ENCODE measurements around the gene SHB. TPM values are rescaled to one million over a fixed set of nuclear protein-coding genes. Genes with fewer than 3 reads are reported as not detected.
"Not testable (repeated sequence)": the region's sequence is repeated elsewhere in the genome, so short reads cannot be mapped to it uniquely, and the experiment has no call there.

Gene SHB
- total RNA-seq, 1 donor from 2014 or later, result 0.61 TPM

DNA sequence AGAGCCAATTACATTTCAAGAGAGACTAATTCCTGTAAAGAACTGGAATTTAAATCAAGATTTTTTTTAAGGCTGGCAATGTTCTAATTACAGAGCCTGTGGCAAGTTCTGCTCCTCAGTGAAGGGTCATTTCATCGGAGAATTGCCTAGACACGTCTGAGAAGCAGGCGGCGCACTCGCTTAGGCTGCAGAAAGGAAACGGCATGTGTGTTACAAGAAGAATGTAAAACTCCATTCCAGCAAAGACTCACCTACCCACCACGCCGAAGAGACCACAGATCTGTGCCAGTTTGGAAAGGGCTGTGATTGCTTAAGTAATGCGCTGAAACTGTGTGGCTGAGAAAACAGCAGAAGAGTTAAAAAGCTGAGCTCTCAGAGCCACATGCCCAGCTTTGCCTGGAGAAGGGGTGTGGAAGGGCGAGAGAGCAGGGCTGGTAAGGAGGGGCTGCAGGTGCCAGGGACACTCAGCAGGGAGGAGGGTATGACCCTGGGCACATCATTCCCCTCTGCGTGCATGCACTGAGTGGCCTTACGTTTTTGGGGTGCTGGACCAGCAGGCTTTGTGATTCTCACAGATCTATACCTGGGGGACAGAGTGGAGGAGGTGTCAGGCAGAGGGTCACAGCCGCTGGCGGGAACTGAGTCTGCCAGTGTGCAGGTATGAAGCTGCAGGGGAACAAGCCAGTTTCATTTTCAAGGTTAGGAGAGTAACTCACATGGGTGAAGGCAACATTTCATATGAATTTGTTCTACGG lies 147.3 kb downstream of the SHB start:
- intact Hi-C loops (cut with micrococcal nuclease), result no loop called here

DNA sequence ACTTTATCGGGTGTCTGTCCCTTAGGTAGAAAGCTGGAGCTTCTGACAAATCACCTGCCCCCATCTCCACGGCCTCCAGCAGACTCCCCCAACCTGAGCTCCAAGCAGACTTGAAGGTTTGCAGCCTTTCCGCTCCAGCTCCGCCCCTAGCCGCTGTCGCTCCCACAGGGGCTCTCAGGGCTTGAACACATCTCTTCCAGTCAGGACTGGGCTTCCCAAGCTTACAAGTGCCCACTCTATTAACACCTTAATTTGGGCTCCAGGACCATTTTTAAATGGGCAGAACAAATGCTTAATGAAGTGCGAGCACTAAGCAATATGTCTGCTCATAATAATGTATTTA lies 147.9 kb downstream of the SHB start:
- intact Hi-C loops (cut with micrococcal nuclease), result no loop called here

DNA sequence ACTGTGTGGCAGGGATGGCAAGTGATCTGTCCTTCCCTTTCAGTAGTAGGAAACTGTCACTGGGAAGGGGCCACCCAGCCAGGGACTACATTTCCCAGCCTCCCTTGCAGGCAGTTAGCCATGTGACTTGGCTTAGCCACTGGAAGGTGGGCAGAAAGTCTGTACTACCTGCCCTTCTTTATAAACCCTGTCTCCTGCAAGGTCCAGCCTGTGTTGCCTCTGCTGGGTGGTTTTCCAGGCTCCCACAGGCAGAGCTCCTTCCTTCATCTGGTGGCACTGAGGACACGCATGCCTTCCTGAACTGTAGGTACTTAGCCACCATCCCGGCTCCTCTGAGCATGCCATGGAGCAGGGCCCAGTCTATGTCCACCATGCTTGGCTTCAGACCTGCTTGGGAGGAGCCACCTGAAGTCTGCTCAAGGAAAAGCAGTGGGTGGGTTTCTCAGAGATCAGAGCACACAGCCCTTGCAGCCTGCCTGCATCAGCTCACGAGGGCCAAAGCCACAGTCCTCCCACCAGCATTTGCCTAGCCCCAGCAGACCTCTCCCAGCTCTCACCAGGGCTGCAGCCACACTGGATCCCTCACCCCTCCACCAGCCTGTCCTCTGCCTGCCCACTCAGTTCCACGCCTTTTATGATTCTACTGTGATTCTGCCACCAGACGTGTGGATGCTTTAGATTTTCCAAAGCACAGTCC lies 148.4 kb downstream of the SHB start:
- intact Hi-C loops (cut with micrococcal nuclease), result no loop called here

DNA sequence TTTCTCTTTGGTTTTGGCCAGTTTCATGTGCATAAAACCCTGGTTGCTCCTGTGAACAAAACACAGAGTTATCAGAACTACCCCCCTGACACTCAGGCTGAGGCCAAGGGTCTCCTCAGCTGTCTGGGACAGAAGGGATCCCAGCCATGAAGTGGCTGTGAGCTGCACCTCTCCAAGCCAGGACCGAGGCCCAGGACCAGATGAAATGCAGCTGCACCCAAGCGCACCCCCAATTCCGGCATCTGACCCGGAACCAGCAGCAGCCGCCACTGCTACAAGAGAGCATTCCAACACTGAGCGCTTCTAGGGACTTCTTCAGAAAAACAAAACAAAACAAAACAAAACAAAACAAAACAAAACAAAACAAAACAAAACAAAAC lies 149.1 kb downstream of the SHB start:
- intact Hi-C loops (cut with micrococcal nuclease), result no loop called here

DNA sequence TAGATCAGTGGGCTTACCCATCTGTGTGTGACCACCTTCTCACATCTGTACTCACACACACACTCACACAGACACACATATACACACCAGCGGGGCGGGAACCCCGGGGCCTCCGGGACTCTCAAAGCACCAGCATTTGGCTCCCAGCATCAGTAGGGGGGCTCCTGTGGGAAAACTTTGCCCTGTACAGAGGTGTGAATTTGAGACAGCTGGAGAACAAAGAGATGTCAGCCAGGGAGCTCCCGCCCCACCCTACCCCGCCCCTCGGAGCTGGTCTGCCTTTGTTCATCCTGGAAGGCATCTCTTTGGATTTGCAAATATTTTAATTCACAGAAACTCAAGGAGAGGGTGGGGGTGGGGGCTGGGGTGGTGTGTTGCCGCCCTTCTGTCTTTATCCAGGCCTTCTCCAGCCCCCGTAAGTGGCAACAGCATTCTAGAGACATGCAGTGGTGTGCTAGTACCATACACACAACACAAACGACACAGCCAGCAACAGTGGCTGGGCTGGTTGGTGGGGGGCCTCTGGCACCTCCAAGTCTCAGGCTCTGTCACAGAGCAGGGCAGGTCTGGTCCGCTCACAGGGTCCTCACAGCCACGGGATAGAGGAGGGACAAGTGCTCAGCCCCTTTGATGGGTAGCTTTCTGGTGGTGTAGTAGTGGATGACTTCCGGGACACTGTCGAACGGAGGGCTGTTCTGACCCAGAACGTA lies 149.6 kb downstream of the SHB start:
- intact Hi-C loops (cut with micrococcal nuclease), result no loop called here

DNA sequence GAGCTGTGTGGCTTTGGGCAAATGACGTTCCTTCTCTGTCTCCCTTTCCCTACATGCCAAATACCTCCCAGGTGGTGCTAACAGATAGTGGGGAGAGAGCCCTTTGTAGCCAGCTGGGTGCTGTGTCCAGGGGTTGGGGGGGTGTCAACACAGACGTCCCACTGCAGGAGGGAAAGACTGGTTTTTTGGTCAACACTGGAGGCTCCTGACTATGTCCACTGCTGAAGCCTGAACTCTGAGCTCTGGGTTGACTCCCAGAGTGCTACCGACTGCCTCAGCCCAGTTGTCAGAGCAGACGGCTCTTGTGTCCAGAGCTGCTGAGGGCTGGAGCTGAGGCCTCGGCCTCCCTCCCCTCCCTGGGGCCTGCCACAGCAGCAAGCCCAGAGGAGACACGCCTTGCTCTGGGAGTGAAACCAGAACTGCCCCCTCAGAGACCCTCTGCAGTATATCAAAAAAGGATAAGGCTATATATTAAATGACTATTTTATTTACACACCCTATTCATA lies 150.3 kb downstream of the SHB start:
- intact Hi-C loops (cut with micrococcal nuclease), result no loop called here

DNA sequence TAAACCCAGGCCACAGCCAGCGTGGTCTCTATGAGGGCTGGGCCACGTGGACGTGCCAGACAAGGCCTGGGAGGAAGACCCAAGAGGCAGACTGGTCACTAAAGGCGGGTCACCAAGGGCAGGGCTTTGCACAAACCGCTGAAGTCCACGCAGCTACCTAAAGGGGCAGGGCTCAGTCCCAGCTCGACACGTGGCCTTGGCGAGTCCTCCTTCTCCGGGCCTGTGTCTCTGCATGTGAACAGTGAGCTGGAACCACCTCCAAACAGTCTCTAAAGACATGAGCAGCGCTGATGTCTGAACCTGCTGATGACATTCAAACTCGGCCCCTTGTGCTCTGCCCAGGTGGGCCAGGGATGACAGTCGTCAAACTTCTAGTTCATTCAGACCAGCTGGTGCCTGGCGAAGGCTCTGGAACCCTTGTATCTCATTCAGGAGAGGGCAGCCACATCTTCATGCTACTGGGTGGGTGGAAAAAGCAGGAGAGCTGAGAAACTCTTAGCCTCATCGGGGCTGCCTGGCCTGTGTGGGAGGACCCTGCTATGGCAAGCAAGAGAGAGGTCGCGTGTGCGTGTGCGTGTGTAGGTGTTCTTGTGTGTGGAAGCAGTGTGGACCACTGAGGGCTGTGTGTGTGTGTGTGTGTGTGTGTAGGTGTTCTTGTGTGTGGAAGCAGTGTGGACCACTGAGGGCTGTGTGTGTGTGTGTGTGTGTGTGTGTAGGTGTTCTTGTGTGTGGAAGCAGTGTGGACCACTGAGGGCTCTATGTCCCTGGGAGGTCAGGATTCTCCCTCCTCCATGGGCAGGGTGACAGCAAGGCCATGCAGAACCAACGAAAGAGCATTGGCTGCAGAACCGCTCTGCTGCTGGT lies 151.0 kb downstream of the SHB start:
- intact Hi-C loops (cut with micrococcal nuclease), result no loop called here

DNA sequence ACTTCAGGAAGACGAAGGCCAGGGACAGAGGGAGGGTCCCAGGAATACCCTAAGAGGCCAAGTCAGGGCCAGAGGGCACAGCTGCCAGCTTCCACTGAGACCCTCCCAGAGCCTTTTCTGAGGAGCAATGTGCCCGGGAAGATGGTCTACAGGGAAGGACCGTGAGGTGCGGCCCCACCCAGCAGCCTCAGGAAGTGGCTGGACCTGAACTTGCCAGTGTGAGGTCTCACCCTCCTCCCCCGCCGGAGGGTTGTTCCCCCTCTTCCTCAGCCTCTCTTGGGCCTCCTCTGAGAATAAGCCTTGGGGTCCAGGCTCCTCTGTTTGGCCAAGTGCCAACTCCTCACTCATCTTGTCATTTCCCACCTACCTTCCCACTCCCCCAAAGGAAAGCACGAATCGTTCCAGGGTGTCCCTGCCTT lies 151.7 kb downstream of the SHB start:
- intact Hi-C loops (cut with micrococcal nuclease), result no loop called here

DNA sequence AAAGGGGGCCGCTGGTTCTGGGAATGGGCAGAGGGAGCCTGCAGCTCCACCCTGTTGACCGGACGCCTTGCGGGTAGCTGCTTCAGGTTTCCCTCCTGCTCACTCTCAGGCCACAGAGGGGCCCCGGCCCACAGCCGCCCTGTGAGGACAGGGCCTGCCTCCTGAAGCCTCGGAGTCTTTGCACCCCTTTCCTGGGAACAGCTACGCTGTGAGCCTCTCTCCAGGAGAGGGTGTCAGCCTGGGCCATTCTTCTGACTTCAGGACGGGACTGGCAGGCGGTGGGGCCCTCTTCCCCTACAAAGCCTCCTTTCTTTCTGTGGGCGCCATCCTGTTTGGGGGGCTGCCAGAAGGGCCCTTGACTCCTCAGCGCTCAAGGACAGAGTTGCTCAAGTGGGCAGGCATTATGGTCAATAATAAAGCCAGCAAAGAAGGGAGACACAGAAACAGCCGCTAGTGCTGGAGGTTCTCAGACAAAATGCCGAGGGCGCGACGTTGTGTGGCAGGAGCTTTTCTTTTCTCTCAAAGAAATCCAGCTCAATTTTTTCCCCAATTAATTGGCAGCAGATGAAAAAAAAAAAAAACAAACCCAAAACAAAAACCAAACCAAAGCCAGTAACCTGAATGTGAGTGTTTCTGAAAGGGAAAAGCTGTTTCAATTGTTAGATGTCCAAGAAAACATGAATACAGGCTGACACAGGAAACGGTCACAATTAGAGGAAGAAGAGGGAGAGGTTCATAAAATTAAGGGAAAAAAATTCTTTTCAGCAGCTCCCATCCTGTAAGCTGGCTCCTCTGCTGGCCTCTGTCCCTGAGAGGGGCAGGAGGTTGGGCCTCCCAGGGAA lies 152.3 kb downstream of the SHB start:
- intact Hi-C loops (cut with micrococcal nuclease), result no loop called here

DNA sequence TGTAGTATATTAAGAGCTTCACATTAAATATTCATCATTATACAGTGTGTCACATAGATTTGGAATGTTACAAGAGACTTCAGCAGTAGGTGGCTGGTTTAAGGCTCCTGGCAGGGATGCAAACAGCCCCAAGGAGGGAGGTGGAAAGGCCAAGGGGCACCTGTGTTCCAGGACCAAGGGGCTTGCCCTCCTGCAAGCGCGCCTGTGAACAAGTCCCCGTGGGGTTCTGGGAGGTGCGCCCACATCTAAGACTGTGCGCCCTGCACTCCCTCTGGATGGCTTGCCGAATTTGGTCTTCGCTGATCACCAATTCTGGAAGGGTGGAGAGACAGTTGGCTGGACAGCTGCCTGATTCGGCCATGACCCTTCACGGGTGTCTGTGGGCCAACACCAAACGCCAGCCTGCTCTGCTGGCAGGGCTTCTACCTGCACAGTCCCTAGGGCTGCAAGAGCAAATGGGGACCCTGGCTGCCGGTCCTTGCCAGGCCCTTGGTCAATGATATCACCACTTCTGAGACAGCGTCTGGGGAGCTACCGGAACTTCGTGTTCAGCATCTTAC lies 153.0 kb downstream of the SHB start:
- intact Hi-C loops (cut with micrococcal nuclease), result no loop called here

DNA sequence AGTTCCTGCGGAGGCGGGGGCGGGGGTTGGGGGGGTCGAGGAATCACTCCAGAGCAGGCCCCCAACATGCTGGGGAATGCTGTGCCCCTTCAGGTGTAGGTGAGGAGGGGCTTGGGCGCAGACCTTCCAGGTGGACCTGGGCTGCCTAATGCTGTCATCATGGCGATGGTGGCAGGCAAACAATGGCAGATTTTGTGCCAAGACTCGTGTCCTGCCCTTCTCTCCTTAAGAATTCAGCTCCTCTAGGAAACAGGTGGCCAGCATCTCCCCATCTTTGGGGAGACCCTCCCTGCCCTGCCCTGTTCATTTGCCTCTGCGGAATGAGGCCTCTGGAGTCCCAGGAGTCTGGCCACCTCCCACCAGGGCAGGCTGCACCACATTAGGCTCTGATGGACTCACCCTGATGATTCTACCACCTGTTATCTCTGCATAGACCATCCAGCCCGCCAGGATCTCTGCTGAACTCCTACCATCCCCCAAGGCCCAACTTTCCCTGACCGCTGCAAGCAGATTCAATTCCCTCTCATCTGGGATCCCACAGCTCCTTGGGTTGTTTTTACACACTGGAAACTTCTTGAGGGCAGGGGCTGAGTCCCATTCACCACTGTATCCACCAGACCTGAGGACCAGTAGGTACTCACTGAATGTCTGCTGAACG lies 154.2 kb downstream of the SHB start:
- intact Hi-C loops (cut with micrococcal nuclease), result no loop called here

DNA sequence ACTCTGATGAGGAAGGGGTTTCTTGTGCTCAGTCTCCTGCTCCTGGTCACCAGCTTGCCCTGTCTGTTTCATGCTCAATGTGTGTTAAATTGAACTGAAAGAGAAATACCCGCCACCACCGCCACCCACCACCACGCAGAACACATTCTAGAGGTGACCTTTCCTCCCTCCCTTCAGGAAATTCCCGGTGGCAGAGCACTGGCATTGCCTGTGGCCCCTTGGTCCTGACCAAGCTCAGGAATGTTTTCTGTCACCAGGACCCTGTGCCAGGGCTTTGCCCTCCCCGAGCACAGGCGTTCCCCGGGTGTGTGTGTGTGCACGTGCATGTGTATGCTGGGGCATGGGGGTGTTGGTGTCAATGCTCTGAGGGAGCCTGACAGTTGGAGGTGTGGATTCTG lies 154.9 kb downstream of the SHB start:
- intact Hi-C loops (cut with micrococcal nuclease), result no loop called here

DNA sequence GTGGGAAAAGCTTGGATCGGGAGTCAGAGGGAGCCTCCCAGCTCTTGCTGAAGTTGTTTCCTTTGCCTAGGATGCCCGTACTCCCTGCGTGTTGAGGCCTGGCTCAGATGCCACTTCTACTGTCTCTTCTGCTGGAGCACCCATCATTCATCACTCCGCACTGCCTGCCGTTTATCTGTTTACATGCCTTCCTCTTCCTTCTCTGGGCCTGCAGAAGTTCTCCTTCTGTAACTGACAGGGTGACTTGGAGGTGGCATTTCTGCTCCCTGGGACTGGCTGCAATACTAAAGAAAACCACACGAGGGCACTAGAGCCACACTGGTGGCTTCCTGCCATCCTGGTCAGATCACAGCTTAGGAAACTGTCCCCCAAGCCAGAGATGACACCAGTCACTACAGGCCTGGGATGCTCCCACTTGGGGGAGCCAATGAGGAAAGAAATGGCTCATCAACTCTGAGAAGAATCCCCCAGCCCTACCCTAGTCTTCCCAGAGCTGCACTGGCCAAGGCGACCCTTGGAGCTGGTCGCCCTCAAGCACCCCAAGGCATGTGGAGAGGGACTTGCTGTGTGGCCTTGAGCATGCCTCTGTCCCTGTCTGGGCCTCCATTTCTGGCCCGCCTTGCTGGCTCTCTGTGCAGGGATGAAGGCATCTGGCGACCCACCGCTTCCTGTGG lies 155.4 kb downstream of the SHB start:
- intact Hi-C loops (cut with micrococcal nuclease), result loop anchor here (1.0 kb wide), 3 partner anchors 175 to 487 kb away; no protein-coding TSS in a partner anchor

DNA sequence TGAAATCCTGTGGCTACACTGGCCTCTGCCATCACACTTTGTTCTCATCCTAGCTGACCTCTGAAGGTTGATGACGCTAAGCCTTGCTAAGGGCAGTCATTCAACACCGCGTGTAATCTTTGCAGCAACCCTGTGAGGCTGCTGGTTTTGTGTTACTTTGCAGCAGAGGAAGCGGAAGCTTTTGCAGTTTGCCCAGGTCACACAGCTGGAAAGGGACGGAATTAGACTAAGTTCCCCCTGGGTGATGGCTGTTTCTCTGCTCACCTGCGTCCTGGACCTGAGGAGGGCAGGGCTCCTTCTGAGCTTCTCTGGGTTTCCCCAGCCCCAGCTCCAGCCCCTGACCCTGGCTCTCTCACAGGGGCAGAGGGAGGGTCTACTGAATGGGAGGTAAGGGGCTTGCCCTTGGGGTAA lies 157.8 kb downstream of the SHB start:
- intact Hi-C loops (cut with micrococcal nuclease), result no loop called here

DNA sequence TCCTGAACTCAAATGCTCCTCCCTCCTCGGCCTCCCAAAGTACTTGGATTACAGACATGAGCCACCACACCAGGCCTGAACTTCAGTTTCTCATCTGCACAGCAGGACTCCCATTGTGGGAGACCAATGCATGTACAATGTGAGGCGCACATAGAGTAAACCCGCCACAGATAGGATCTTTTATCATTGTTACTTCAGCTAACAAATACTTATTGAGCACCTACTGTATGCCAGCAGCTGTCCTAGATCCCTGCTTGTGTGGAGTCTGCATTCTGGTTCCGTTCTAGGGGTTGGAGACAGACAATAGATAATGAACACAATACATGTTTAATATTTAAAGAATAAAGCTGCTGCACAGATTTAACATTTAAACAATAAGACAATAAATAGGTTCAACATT lies 158.8 kb downstream of the SHB start:
- intact Hi-C loops (cut with micrococcal nuclease), result no loop called here

DNA sequence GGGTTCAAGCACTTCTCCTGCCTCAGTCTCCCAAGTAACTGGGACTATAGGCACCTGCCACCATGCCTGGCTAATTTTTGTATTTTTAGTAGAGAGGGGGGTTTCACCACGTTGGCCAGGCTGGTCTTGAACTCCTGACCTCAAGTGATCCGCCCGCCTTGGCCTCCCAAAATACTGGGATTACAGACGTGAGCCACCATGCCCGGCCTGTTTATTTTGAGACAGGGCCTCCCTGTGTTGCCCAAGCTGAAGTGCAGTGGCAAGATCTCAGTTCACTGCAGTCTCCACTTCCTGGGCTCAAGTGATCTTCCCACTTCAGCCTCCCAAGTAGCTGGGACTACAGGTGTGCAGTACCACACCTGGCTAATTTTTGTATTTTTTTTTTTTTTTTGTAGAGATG lies 159.2 kb downstream of the SHB start:
- intact Hi-C loops (cut with micrococcal nuclease), result not testable (repeated sequence)

DNA sequence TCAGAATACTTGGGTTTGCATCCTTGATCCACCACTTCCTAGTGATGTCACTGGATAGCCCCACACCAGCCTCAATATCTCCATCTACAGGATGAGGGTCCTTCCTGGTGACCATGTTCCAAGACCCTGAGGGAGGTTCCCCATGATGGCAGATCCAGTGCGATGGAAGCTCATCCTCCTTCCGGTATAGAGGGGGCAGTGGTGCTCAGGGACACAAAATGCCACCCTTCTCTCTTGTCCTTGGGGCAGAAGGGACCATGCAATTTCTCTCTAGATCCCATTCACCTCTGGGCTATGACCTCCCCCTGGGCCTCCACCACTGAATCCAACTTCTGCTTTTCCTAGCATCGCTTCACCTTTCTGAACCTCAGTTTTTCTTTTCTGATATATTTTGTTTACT lies 159.7 kb downstream of the SHB start:
- intact Hi-C loops (cut with micrococcal nuclease), result no loop called here

DNA sequence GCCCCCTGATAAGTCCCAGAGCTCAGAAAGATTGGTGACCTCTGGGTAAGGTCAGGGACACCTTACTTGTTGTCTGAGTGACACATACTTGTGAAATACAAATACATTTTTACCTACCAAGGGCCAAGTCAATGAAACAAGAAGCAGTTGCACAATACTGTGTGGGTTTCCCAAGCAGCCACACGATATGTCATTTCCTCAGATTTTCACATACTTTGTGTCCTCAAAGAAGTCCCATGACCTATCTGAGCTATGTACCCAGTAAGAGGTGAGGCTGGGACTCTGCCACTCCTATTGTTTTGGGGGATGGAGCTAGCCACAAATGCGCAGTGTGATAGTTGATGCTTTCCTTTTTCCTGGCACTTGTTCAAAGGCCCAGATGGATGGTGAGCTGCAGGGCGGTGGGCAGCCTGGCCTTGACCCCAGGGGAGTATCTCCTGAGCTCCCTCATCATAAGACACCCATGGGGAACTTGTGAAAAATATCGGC lies 160.3 kb downstream of the SHB start:
- intact Hi-C loops (cut with micrococcal nuclease), result no loop called here

DNA sequence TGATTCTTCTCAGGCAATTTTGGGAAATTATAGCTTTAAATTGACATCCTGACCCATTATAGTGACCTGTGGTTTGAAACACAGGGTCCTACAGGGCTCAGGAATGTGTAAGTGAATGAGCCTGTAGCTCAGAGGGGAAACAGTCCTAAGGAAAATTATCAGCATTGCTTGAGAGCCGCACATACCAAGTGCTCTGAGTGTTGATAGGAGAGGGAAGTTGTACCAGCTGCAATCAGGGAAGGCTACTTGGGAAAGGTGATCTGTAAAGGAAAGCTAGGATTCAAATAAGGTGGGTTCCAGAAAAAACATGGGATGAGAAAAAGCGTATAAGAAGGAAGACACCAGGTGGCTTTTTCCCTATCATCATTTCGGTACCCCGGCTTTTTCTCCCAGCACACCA lies 160.7 kb downstream of the SHB start:
- intact Hi-C loops (cut with micrococcal nuclease), result no loop called here
